ENCODE measurements around the gene RTN4. TPM values are rescaled to one million over a fixed set of nuclear protein-coding genes. Genes with fewer than 3 reads are reported as not detected.

RTN4 gene
- total and polyA plus RNA-seq, 2 of the 4 experiments (the other 2 are of a cell fraction): 77.8 to 588 TPM

- Histone ChIP-seq H3K9me3 (ENCODE audit: control insufficient read depth, insufficient read depth, low read length) (no peaks in the 10 kb centered on the region), H3K4me3 (ENCODE audit: insufficient read depth, low read depth, low read length) (no peak overlapping the region), H4K8ac (ENCODE audit: low read depth in 2 of 2, low read length in 2 of 2) (no peak overlapping the region), H2AK5ac (ENCODE audit: low read depth, low read length) (no peak overlapping the region), H3K4ac (ENCODE audit: low read depth, low read length) (no peak overlapping the region), H2BK15ac (ENCODE audit: low read depth, low read length) (no peak overlapping the region), H3K36me3 (ENCODE audit: control insufficient read depth, insufficient read depth, low read length) (peaks cover 21% of the 10 kb centered on the region), H3K18ac (ENCODE audit: low read depth, low read length) (no peak overlapping the region), H3K4me2 (ENCODE audit: low read depth, low read length) (no peak overlapping the region), H3K9me1 (ENCODE audit: insufficient read depth, low read length) (peaks cover 8% of the 10 kb centered on the region), H2AFZ (replicated peaks; ENCODE audit: low read length, poor library complexity) (no peak overlapping the region), H4K5ac (ENCODE audit: low read depth, low read length) (no peak overlapping the region), H3K9ac (ENCODE audit: low read depth, low read length) (no peak overlapping the region), H3K27me3 (ENCODE audit: control insufficient read depth, insufficient read depth, low read length) (no peaks in the 10 kb centered on the region), H4K91ac (ENCODE audit: insufficient read depth, low read depth, low read length) (no peak overlapping the region), H2BK20ac (ENCODE audit: low read depth, low read length) (no peak overlapping the region), H3K23ac (ENCODE audit: low read depth, low read length) (peak overlapping the region; percentile 26; the same call in 1 of the 2 replicates), H3K79me1 (ENCODE audit: low read depth in 1 of 2, low read length in 2 of 2) (peaks cover under 1 to 56% of the 10 kb centered on the region in 2 experiments; a peak in 2 of 4 replicates), H3K4me1 (ENCODE audit: control insufficient read depth, insufficient read depth, low read length) (peaks cover 14% of the 10 kb centered on the region), H3K27ac (ENCODE audit: insufficient read depth, low read length) (no peak overlapping the region), H2AK9ac (replicated peaks; ENCODE audit: low read depth, low read length, poor library complexity) (no peak overlapping the region), H2BK5ac (ENCODE audit: low read depth, low read length, poor library complexity, severe bottlenecking) (peak overlapping the region; percentile 36), H4K20me1 (ENCODE audit: insufficient read depth, low read length) (peaks cover 98% of the 10 kb centered on the region), H3K14ac (replicated peaks; ENCODE audit: low read depth, low read length) (no peak overlapping the region), H3K56ac (ENCODE audit: extremely low read depth, insufficient read depth, low read length) (no peak overlapping the region), H2BK120ac (ENCODE audit: low read depth, low read length) (no peak overlapping the region)
- ChIA-PET CTCF (no interaction called here), POLR2A (ENCODE audit: unreplicated experiment) (no interaction called here)
- intact Hi-C loops (cut with micrococcal nuclease): loop anchor here (5.0 to 10.0 kb wide), 2 partner anchors 194 to 259 kb away; partner anchors contain the start of gene EML6
- dilution Hi-C loops (cut with HindIII; ENCODE audit: low sequenced_read_pairs, unreplicated experiment): no loop called here
- DNase-seq: no peak
- WGBS, 2 experiments (ENCODE audit: extremely low coverage in 2 of 2, insufficient read length in 1 of 2): 100% methylated on average over 1 of the region's 3 CpGs; no CpG with 5 or more reads in 1 of the 2 experiments
- BruUV-seq (replicated peaks): no TSS peak
- ATAC-seq (ENCODE audit: low read depth): peak; percentile 8; the same call in 1 of the 2 replicates
- in situ Hi-C loops (cut with MboI; ENCODE audit: low sequenced_read_pairs): no loop called here
- no peak for TF ChIP-seq BHLHE40 (IDR thresholded peaks at IDR 0.05; ENCODE audit: low read depth, low read length)
- no peak for TF ChIP-seq MXI1 (IDR thresholded peaks at IDR 0.05; ENCODE audit: borderline replicate concordance, low read depth, low read length)
- TF ChIP-seq RAD21 (IDR thresholded peaks at IDR 0.05; ENCODE audit: low read length): no peak
- no peak for TF ChIP-seq POLR2A (IDR thresholded peaks at IDR 0.05; ENCODE audit: low read depth, low read length)
- no peak for TF ChIP-seq RCOR1 (IDR thresholded peaks at IDR 0.05; ENCODE audit: insufficient replicate concordance, low read length)
- no peak for TF ChIP-seq MAFK (IDR thresholded peaks at IDR 0.05; ENCODE audit: low read depth, low read length)
- TF ChIP-seq CTCF (conservative IDR thresholded peaks at IDR 0.05; ENCODE audit: low read depth, low read length): no peak
- TF ChIP-seq NFE2L2 (IDR thresholded peaks at IDR 0.05; ENCODE audit: low read depth, low read length): no peak
- no peak for TF ChIP-seq SMC3 (IDR thresholded peaks at IDR 0.05; ENCODE audit: low read depth, low read length)
- TF ChIP-seq RFX5 (IDR thresholded peaks at IDR 0.05; ENCODE audit: low read depth, low read length): no peak
- no peak for TF ChIP-seq MAZ (IDR thresholded peaks at IDR 0.05; ENCODE audit: borderline replicate concordance, low read depth, low read length)
- TF ChIP-seq, protein P1, sequence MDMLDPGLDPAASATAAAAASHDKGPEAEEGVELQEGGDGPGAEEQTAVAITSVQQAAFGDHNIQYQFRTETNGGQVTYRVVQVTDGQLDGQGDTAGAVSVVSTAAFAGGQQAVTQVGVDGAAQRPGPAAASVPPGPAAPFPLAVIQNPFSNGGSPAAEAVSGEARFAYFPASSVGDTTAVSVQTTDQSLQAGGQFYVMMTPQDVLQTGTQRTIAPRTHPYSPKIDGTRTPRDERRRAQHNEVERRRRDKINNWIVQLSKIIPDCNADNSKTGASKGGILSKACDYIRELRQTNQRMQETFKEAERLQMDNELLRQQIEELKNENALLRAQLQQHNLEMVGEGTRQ (IDR thresholded peaks at IDR 0.05; ENCODE audit: low read depth, low read length): no peak
- no peak for TF ChIP-seq CEBPB (IDR thresholded peaks at IDR 0.05; ENCODE audit: low read depth, low read length)
- TF ChIP-seq ELK1 (IDR thresholded peaks at IDR 0.05; ENCODE audit: borderline replicate concordance, low read depth, low read length): no peak
Measured at GRCh38 chr2:54983345-54984220, 66.7 kb downstream of the RTN4 start.
